ENCODE measurements around the gene SGCA. TPM values are rescaled to one million over a fixed set of nuclear protein-coding genes. Genes with fewer than 3 reads are reported as not detected.

Gene SGCA
- total and polyA plus RNA-seq, 2 of the 13 experiments (the other 11 are each of a cell fraction or from before 2014, with no cell fraction given), result not detected

DNA sequence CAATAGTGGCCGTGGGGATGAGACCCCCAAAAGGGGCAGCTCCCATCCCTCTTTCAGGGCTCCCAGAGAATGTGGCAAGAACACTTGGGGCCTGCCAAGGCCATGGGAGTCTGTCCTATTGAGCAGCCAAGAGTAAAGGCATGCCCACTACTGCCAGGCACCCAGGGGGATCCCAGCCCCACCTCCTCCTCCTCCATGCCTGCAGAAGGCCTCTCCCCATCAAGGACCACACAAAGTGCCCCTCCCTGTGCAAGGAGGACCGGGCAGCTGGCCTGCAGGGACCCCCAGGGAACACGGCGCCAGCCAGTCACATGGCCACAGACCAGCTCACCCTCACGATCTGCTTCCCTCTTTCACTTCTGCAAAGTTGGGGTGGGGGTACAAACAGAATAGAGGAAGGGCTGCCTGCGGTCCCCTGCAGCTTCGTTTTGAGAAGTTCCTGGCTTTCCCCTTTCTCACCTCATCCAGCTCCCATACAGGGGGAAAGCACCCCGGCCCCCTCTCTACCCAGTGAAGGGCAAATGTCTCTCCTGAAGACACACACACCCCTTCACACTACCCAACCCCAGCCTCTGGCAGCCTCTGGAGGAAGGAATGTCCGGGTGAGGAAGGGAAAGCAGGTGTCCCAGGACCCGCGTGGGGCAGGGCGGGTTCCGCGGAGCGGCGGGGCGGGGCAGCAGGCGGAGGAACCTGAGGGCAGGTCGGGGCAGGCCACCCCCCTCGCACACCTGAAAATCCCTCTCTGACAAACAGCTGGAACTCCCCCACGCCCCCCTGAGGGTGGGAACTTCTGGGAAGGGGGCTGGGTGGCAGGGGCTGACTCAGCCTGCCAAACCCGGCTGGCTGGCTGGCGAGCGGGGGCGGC, 17.3 kb upstream of the SGCA start (continued):
- TF ChIP-seq RERE (CRISPR knock-in tag; IDR thresholded peaks at IDR 0.05; ENCODE audit: low read depth) (no peak), HES4 (CRISPR knock-in tag; IDR thresholded peaks at IDR 0.05; ENCODE audit: borderline replicate concordance) (no peak), PAF1 (CRISPR knock-in tag; IDR thresholded peaks at IDR 0.05) (no peak), MEIS2 (CRISPR knock-in tag; IDR thresholded peaks at IDR 0.05) (no peak; the same call in 1 of the 2 replicates), ZNF232 (CRISPR knock-in tag; IDR thresholded peaks at IDR 0.05; ENCODE audit: borderline replicate concordance) (no peak), ZNF790 (CRISPR knock-in tag; IDR thresholded peaks at IDR 0.05; ENCODE audit: borderline replicate concordance) (no peak), ZNF343 (CRISPR knock-in tag; IDR thresholded peaks at IDR 0.05) (no peak), ZNF180 (CRISPR knock-in tag; IDR thresholded peaks at IDR 0.05; ENCODE audit: borderline replicate concordance, low read depth) (no peak), ZNF747 (CRISPR knock-in tag; IDR thresholded peaks at IDR 0.05; ENCODE audit: borderline replicate concordance) (0 out of 2 replicates have a peak, but pooled peaks have one; percentile 21), TSC22D2 (CRISPR knock-in tag; IDR thresholded peaks at IDR 0.05; ENCODE audit: borderline replicate concordance) (no peak; the same call in 1 of the 2 replicates), ZNF552 (CRISPR knock-in tag; IDR thresholded peaks at IDR 0.05; ENCODE audit: borderline replicate concordance) (0 out of 2 replicates have a peak, but pooled peaks have one; percentile 38), THYN1 (CRISPR knock-in tag; IDR thresholded peaks at IDR 0.05; ENCODE audit: borderline replicate concordance, low read depth) (no peak), ZNF674 (CRISPR knock-in tag; IDR thresholded peaks at IDR 0.05; ENCODE audit: low read depth) (no peak), ISL2 (CRISPR knock-in tag; IDR thresholded peaks at IDR 0.05) (0 out of 2 replicates have a peak, but pooled peaks have one; percentile 11), ZNF446 (CRISPR knock-in tag; IDR thresholded peaks at IDR 0.05) (no peak), HMGXB4 (CRISPR knock-in tag; IDR thresholded peaks at IDR 0.05; ENCODE audit: borderline replicate concordance in 1 of 2, low read depth in 1 of 2) (no peak), GFI1 (CRISPR knock-in tag; IDR thresholded peaks at IDR 0.05; ENCODE audit: borderline replicate concordance) (peak; percentile 37; the same call in 1 of the 2 replicates), ZNF768 (CRISPR knock-in tag; IDR thresholded peaks at IDR 0.05) (no peak), ATRX (CRISPR knock-in tag; IDR thresholded peaks at IDR 0.05; ENCODE audit: borderline replicate concordance) (no peak), ZNF510 (CRISPR knock-in tag; IDR thresholded peaks at IDR 0.05; ENCODE audit: low read depth) (no peak)
- TF ChIP-seq, protein P1, sequence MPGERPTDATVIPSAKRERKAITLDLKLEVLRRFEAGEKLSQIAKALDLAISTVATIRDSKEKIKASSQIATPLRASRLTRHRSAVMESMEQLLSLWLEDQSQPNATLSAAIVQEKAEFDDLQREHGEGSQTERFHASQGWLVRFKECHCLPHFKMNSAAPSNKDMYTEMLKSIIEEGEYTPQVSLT (CRISPR knock-in tag; IDR thresholded peaks at IDR 0.05; ENCODE audit: borderline replicate concordance, low read depth), result no peak
